ENCODE measurements around the gene RASL12.
A peak's percentile ranks its signal among the peaks of the same experiment; 100 is the strongest.
"Not testable (repeated sequence)": the region's sequence is repeated elsewhere in the genome, so short reads cannot be mapped to it uniquely, and the experiment has no call there.

RASL12 gene

GRCh38 chr15:65067645-65068402, at the start of gene RASL12:
RASL12 (minus strand) TSS chr15:65067991; CDS start chr15:65067835, 156 bp downstream.
- DNase-seq: no peak

GRCh38 chr15:65115542-65115941, 47.8 kb upstream of the RASL12 start:
- no peak for DNase-seq

GRCh38 chr15:65115086-65115485, 47.3 kb upstream of the RASL12 start, which contains the start of gene UBAP1L:
UBAP1L (minus strand) TSS chr15:65115200; CDS start chr15:65106215, 8,985 bp downstream.
- DNase-seq: no peak

- DNase-seq: peak; percentile 30
Measured at GRCh38 chr15:65110676-65111292, 43.0 kb upstream of the RASL12 start.

GRCh38 chr15:65106011-65106590, 38.3 kb upstream of the RASL12 start:
- no peak for DNase-seq

GRCh38 chr15:65105038-65105437, 37.2 kb upstream of the RASL12 start:
- DNase-seq: no peak

GRCh38 chr15:65102912-65103311, 35.1 kb upstream of the RASL12 start:
- no peak for DNase-seq

- DNase-seq: no peak
Measured at GRCh38 chr15:65101891-65102708, 34.3 kb upstream of the RASL12 start.

GRCh38 chr15:65101411-65101890, 33.7 kb upstream of the RASL12 start:
- DNase-seq: peak; percentile 61

- no peak for DNase-seq
Measured at GRCh38 chr15:65100442-65100841, 32.7 kb upstream of the RASL12 start.

- not testable (repeated sequence) for DNase-seq
Measured at GRCh38 chr15:65099801-65100200, 32.0 kb upstream of the RASL12 start.

- DNase-seq: no peak
Measured at GRCh38 chr15:65099336-65099735, 31.5 kb upstream of the RASL12 start.

- no peak for DNase-seq
Measured at GRCh38 chr15:65097651-65098263, 30.0 kb upstream of the RASL12 start.

- no peak for DNase-seq
Measured at GRCh38 chr15:65096481-65097385, 28.9 kb upstream of the RASL12 start.

GRCh38 chr15:65095747-65096104, 27.9 kb upstream of the RASL12 start:
- no peak for DNase-seq

- no peak for DNase-seq
Measured at GRCh38 chr15:65095011-65095746, 27.4 kb upstream of the RASL12 start.

- DNase-seq: no peak
Measured at GRCh38 chr15:65094294-65094995, 26.7 kb upstream of the RASL12 start.

GRCh38 chr15:65093793-65094170, 26.0 kb upstream of the RASL12 start:
- not testable (repeated sequence) for DNase-seq

- no peak for DNase-seq
Measured at GRCh38 chr15:65092911-65093792, 25.4 kb upstream of the RASL12 start.
